Epithelial cell of prostate (primary cell): ENCODE measurements around the gene EFCAB11.

Experiments
- DNase-seq: peaks from one replicate; pipeline ENCODE4 v3.0.0-alpha.2; 2011; ENCODE audit warnings: low read depth, low spot score
- H3K27ac ChIP-seq: fragments of 450-650 bp; 2 replicates; pipeline ENCODE4 v1.5.1; 2017; ENCODE audit warnings: mild to moderate bottlenecking

Gene EFCAB11

GRCh38 chr14:89781046-89781445 lies 173.5 kb downstream of the EFCAB11 start:
- DNase-seq, result no peak
- H3K27ac ChIP-seq, result no peak overlapping the region

GRCh38 chr14:89779707-89780106 lies 174.8 kb downstream of the EFCAB11 start:
- H3K27ac ChIP-seq, result no peak overlapping the region
- no peak for DNase-seq

- no peak for DNase-seq
- H3K27ac ChIP-seq, result no peak overlapping the region
Measured at GRCh38 chr14:89775946-89776345, 178.6 kb downstream of the EFCAB11 start.

GRCh38 chr14:89775151-89775550 lies 179.4 kb downstream of the EFCAB11 start:
- no peak for DNase-seq
- no peak overlapping the region for H3K27ac ChIP-seq

GRCh38 chr14:89773644-89774316 lies 180.8 kb downstream of the EFCAB11 start:
- H3K27ac ChIP-seq, result no peak overlapping the region
- no peak for DNase-seq

DNA sequence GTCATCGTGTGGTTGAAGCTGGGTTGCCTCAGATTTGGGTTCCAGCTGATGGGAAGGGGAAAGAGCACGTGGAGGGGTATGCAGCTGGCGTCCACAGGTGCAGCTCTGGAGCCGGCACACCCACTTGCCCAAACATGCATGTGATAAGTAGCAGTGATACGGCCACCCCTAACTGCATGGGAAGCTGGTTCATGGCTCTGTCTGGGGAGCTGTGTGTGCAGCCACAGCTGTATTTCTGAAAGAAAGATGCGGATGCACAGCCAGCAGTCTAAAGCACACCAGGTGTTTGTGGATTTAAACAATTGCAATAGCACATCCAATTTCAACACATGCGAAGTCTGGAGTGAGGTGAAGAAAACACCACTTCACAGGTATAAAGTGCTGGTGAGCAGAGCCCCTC lies 181.4 kb downstream of the EFCAB11 start:
- DNase-seq, result no peak
- no peak overlapping the region for H3K27ac ChIP-seq

DNA sequence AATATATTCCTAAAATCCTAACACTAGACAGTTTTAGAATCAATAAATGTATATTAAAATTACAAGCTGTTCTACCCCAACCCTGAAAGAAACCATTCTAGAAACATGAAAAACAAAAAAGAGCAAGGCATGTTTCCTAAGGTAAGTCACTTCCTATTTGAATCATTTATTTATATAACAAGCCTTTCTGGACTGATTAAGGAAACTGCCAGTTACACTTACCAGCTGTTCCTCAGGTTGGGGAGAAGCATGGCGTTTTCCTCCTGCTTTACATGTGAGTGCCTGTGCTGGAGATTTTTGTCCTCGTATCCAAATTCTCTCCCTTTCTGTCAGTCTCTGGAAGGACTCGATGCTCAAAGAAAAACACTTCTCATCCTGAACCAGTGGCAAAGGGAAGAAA lies 183.3 kb downstream of the EFCAB11 start:
- DNase-seq, result no peak
- H3K27ac ChIP-seq, result no peak overlapping the region

DNA sequence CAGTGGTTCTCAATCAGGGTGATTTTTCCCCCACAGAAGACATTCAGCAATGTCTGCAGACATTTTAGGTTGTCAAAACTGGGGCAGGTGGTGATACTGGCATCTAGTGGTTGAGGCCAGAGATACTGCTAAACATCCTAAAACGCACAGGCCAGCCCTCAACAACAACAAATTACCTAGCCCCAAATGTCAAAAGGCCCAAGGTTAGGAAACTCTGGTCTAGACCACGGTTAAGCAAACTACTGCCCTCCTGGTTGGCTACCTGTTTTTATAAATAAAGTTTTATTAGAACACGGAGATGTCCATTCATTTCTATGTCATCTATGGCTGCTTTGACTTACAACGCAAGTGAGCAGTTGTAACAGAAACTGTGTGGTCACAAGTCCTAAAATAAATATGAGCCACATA lies 186.7 kb downstream of the EFCAB11 start:
- no peak for DNase-seq
- no peak overlapping the region for H3K27ac ChIP-seq

DNA sequence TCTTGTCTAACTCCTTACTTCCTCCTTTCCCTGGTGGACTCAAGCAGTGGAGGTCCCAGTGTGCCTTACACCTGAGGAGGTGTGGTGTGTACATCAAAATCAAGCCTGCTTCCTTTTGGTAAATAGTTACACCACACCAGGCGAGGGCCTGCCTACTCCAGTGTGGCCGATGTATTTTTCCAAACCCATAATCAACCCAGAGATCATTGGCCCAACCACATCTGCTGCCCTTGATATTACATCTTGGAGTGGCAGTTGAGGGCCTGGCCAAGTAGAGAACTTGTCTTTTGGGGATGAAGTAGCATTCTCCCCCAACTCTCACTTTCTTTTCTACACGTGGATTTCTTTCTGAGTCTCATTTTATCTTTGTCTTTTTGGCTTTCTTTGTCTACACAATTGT lies 187.4 kb downstream of the EFCAB11 start:
- no peak overlapping the region for H3K27ac ChIP-seq
- DNase-seq, result no peak

DNA sequence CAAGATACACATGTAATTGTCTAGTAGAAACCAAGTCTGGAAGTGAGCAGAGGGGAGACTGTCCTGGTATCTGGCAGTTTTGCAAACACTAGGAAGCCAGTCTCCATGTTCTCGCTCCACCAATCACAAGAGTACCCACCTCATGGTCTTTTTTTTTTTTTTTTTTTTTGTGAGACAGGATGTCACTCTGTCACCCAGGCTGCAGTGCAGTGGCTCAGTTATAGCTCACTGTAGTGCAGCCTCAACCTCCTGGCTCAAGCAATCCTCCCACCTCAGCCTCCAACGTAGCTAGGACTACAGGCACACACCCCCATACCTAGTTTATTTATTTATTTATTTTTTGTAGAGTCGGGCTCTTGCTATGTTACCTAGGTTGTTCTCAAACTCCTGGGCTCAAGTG lies 189.2 kb downstream of the EFCAB11 start:
- no peak for DNase-seq
- no peak overlapping the region for H3K27ac ChIP-seq

DNA sequence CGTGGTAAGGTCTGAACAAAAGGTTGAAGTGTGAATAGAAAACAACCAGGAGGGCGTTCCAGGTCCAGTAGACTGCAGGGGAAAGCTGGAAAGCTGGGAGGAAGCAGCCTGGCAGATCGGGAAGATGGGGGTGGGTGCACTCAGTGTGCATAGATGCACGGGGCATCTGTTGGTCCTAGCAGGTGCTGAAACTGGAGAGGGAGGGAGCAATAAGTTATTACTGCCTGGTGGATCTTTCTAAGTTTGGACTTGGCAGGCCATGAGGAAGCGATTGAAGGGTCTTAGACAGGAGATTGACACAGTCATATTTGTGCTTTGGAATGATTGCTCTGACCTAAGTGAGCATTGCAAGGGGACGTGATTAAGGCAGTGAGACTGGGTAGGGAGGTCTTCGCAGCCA lies 194.4 kb downstream of the EFCAB11 start:
- no peak for DNase-seq
- H3K27ac ChIP-seq, result no peak overlapping the region

DNA sequence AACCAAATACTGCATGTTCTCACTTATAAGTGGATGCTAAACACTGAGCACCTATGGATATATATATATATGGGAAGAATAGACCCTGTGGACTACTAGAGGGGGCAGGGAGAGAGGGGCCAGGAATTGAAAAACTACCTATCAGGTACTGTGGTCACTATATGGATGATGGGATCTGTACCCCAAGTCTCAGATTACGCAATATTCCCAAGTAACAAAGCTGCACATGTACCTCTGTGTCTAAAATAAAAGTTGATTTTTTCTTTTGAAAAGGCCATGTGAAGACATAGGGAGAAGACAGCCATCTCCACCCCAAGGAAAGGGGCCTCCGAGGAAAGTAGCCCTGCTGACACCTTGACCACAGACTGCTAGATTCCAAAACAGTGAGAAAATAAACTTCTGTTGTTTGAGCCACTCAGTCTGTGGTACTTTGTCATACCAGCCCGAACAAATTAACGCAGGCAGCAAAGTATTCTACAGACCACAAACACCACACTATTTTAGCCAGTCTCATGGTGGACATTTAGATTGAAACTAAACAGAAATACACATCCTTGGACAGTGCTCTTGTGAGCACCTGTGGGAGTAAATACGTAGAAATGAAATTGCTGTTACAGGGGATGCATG lies 197.1 kb downstream of the EFCAB11 start:
- no peak overlapping the region for H3K27ac ChIP-seq

DNA sequence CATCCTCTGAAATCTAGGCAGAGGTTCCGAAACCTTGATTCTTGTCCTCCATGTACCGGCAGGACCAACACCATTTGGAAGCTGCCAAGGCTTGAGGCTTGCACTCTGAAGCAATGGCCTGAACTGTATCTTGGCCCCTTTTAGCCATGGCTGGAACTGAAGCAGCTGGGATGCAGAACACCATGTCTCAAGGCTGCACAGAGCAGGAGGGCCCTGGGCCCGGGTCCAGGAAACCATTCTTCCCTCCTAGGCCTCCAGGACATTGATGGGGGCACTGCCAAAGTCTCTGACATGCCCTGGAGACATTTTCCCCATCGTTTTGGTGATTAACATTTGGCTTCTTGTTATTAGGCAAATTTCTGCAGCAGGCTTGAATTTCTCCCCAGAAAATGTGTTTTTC lies 198.7 kb downstream of the EFCAB11 start:
- no peak overlapping the region for H3K27ac ChIP-seq
- no peak for DNase-seq

More for the DNA sequence above, 197.1 kb downstream of the EFCAB11 start:
- DNase-seq, result no peak

DNA sequence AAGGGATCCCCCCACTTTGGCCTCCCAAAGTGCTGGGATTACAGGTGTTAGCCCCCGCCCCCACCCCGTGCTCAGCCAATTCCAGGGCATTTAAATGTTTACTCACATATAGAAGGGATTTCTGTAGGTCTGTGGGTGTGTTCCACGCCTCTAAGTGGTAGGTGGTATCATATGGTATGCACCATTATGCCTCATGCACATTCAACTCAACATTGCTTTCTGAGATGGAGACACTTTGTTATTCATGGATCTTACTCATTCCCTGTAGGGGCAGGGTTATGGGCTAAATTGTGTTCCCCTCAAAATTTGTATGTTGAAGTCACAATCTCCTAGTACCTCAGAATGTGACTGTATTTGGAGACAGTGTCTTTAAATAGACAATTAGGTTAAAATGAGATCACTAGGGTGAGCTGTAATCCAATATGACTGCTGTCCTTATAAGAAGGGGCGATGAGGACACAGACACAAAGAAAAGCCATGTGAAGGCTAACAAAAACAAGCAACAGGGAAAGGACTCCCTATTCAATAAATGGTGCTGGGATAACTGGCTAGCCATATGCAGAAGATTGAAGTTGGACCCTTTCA lies 200.6 kb downstream of the EFCAB11 start:
- no peak for DNase-seq
- no peak overlapping the region for H3K27ac ChIP-seq

- DNase-seq, result no peak
- no peak overlapping the region for H3K27ac ChIP-seq
Measured at GRCh38 chr14:89750908-89751392, 203.6 kb downstream of the EFCAB11 start.

DNA sequence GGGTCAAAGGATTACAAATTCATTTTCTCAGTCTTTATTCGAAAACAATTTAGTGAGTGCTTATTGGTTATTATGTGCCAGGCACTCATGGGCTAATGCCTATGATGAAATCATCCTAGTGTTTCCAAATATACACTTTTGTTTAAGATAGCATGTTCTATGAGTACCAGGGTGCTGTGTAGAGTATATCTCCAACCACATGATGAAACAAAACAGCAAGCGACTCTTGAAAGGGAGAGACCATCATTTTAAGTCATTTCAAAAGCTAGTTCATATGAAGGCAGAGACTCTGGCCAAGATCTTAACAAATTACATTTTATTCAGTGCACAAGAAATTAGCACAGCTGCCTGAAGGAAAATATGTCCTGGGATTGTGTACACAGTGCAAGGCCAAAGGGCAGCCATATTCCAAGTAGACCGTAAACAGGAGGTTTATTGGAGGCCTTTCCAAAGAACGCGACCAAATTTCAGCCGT lies 204.2 kb downstream of the EFCAB11 start:
- no peak overlapping the region for H3K27ac ChIP-seq
- no peak for DNase-seq

DNA sequence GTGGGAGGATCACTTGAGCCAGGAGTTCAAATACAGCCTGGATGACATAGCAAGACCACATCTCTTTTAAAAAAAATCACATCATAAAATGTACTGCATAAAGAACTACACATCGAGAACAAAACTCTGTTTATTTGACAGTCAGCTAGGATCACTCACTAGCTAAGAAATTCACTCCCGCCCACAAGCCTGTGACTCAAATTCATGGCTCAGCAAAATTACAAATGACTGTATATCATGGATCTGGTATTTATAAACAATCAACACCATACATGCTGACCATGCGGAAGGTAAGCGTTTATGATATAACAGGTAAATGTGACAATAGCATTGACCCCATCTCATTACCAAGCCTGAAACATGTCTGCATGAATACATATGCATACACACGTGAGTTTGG lies 206.5 kb downstream of the EFCAB11 start:
- H3K27ac ChIP-seq, result no peak overlapping the region
- no peak for DNase-seq

- DNase-seq, result no peak
- no peak overlapping the region for H3K27ac ChIP-seq
Measured at GRCh38 chr14:89747126-89747525, 207.4 kb downstream of the EFCAB11 start.

DNA sequence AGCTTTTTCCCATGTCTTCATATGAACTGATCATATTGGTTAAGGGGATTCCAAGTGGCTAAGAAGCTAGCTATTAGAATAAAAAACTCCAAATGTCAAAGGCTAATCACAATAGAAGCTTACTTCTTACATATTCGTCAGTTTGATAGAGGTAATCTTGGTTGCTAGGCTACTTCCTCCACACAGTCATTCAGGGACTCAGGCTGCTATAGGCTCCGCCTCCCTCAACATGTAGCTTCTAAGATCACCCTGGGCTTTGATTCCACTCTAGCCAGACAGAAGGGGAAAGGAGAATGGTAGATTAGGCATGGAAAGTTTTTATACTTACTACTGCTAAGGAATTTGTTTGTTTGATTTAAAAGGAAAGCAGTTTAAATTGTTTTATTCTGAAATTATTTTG lies 207.9 kb downstream of the EFCAB11 start:
- DNase-seq, result no peak
- no peak overlapping the region for H3K27ac ChIP-seq

GRCh38 chr14:89746135-89746534 lies 208.4 kb downstream of the EFCAB11 start:
- no peak for DNase-seq
- H3K27ac ChIP-seq, result no peak overlapping the region
